GM21515 (cell line): ENCODE results near the gene S100A16.

Experiments
- ATAC-seq: cut with Tn5 transposase; IDR thresholded peaks from one replicate; pipeline ENCODE4 v1.9.1; 2021; ENCODE audit not compliant: unreplicated experiment

The S100A16 gene

DNA sequence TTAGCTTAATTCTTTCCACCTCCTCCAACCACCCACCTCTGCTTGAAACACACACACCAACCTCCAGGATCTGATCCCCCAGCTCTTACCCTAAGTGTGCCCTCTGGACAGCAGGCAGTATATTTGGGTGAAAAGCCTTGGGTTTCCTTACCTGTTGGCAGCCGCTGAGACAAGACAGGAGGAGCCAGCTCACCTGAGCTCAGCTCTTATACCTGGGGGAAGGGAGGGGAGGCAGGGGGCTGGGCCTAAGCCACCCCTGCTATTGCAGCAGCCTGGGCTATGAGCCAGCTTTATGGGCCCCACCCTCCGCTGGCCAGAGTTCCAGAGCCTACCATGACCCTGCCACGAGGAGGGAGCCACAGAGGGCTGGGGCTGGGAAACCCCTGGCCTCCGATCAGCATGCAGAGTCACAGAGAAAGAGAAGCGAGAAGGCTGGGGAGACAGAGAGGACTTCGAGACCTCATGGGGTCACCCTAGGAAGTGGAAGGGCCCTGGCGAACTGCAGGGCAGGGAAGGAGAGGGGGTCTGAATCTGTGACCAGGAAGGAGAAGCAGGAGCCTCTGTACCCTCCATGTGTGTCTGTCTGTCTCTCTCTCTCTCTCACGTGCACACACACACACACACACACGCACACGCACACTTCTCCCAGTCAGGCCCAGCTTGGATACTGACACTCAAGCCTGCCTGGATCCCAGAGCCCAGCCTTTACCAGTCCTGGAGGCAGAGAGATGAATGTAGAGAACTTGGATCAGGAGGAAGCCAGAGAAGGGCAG is 3.4 kb upstream of the S100A16 start, which contains the start of gene S100A14:
Gene S100A14, minus strand, starts transcription at position 182 of the 773 bp plus-strand sequence. CDS start 467 bp downstream, outside the sequence.
- no peak for ATAC-seq

DNA sequence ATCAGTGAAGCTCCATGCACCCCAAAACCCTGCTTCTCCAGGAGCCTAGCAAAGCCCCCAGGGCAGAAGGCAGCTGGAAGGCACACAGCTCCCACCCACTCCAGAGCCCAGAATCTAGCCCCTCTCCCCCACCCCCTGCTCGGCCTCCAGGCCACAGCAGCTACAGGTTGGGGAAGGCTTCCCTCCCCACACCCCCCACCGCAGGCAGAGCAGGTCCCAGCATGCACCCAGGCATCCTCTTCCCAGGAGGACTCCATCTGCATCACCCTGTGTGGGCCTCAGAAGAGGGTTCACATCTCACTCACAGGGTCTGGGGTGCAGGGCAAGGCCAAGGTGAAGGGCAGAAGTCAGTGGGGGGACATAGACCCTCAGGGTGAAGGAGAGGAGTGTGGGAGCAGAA is 2.5 kb upstream of the S100A16 start:
- no peak for ATAC-seq

- ATAC-seq = no peak
Measured at GRCh38 chr1:153614906-153615305, 2.0 kb upstream of the S100A16 start.

GRCh38 chr1:153614189-153614900 is 1.4 kb upstream of the S100A16 start:
- no peak for ATAC-seq

DNA sequence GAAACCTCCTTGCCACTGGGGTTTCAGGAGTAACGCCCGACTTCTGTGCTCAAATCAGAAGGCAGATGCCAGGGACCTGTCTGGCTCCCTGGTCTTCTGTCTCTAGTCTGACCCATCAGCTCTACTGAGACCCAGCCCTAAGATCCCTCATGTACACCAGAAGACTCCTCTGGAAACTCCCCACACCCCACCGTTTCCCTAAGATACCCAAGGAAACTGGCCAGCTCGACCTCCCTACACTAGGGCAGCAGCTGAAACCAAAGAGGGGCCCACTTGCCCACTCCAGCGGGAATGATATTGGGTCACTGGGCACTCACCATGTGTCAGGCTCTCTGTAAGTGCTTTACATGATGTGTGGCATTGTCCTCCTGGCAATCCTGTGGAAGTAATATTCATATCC is 469 bp upstream of the S100A16 start:
- ATAC-seq = no peak

DNA sequence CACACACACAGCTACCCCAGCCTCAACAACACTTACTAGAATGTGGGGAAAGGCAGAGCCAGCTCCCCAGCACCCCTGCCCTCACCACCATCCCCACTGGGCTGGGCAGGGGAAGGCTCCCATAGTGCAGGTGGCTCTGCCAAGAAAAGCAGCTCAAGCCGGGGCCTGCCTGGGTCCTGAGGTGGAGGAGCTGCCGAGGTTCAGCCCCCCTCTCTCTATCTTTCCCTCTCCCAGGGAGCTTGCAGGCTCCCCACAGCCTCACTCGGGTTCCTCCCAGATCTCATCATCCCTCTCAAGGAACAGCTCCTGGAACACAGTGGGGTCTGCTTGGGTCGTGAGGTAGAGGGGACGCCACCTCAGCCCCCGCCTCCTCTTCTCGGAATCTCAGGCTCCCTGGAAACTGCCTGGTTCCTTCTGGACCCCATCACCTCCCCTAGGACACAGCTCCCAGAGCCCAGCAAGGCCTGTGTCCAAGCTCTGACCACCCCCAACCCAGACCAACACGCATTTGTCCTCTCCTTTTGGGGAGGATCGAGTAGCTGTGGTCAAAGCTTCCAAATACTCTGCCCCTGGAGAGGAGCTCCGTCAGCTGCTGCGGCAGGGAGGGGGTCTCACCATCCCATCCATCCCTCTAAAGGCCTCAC is 704 bp downstream of the S100A16 start:
- ATAC-seq = no peak

- ATAC-seq = no peak
Measured at GRCh38 chr1:153611356-153611755, 1.6 kb downstream of the S100A16 start.

DNA sequence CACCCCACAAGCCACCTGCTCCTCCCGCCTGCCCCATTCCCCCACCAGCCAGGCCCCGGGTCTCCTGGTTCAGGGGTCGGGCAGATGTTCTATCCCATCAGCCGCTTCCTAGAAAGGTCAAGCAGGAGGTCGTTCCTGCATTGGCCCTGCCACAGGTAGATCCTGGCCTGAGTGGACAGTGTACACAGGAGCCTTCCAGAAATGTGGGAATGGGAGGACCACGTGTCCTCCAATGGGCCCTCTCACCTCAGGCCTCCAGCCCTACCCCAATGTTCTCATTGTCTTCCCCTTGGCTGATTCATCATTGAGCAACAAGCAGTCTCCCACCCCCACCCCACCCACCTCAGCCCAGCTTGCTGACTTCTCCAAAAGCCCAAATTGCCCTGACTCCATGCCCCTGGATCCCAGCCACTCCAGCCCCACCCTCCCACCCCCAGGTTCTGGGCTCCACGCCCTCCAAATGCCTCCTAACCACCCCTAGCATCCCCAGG is 2.1 kb downstream of the S100A16 start:
- ATAC-seq = no peak

- ATAC-seq = no peak
Measured at GRCh38 chr1:153610334-153610733, 2.6 kb downstream of the S100A16 start.

GRCh38 chr1:153609585-153609907 is 3.4 kb downstream of the S100A16 start:
- no peak for ATAC-seq

DNA sequence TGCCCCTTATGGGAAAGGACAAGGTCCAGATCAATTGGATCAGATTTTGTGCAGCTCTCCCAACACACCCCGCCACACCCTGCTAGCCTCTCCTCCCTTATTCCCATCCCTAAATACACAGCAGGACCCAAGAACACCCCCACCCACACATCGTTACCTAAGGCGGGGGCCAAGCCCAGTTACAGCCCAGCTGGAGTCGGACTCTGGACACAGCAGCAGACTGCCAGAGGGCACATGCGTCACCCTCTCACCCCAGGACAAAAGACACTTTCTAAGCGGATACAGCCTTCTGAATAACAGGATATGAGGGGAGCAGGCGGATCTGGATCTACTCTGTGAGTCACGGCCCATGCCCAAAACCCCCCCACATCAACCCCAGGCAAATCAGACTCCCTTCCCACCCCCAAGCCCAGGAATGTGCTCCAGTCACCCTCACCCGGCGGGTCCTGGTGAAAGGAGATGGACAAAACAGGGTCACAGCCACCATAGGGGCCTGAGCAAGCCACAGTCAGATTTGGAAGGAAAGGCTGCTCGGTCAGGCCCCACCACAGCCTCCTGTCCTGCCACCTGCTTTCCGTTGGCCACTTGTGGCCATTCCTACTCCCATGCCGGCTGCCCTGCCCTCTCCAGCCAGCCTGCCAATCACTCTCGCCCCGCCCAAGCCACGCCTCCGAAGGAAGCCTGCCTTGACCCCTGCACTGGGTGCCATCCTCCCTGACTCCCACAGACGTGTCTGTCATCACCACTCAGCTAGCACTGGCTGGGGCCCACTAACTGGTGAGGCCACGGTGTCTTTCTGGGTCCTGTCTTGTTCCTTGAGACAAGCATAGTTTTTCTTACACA is 4.0 kb downstream of the S100A16 start:
- ATAC-seq = no peak

DNA sequence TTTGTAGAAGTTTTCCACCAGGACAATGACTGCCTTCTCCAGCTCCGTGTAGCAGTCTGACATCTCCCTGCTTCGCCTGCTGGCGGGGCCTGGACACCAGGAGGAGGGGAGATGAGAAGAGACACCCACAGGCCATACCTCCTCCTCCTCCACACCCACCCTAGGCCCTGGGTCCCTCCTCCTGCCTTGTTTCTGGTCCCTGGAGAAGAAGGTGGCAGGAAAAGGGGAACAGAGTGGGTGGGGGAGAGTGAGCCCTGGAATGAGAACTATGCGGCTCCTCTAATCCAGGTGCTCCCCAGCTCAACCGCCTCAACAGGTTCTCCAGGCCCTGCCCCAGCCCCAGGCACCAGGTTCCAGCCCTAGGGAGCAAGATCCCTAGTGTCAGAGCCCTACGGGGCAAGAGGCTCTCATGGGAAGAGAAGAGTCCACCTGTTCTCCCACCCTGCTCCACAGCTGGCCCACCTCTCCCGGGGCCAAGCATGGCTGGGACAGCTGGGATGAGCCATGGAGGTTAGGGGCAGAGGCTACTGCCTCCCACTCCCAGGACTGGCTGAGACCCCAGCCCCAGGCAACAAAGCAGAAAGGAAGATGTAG is 4.8 kb downstream of the S100A16 start:
- no peak for ATAC-seq

GRCh38 chr1:153607381-153607780 is 5.6 kb downstream of the S100A16 start:
- ATAC-seq = no peak

DNA sequence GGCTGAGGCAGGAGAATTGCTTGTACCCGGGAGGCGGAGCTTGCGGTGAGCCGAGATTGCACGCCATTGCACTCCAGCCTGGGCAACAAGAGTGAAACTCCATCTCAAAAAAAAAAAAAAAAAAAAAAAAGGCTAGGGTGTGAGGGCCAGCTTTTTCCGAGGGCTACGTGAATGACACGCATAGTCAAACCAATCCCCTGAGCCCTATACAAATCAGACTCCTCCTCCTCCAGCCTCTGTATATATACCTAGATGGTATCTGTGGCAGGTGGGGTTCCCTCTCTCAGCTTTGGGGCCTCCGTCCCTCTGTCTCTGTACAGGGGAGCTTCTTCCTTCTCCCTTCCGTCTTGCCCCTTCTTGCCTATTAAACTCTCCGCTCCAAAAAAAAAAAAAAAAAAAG is 6.7 kb downstream of the S100A16 start:
- ATAC-seq = no peak

DNA sequence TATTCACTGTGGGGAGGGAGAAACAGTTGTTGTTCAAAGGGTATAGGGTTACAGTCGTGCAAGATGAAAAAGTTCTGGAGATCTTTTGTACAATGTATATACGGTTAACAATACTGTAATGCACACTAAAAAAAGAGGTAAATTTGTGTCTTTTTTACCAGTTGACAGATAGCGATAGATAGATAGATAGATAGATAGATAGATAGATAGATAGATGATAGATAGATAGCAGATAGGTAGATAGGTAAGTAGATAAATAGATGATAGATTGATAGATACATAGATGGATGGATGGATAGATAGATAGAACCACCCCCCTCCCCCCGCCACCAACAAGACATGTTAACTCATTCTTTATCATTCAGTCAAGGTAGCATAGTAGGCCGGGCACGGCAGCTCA is 10.2 kb downstream of the S100A16 start:
- ATAC-seq = no peak

DNA sequence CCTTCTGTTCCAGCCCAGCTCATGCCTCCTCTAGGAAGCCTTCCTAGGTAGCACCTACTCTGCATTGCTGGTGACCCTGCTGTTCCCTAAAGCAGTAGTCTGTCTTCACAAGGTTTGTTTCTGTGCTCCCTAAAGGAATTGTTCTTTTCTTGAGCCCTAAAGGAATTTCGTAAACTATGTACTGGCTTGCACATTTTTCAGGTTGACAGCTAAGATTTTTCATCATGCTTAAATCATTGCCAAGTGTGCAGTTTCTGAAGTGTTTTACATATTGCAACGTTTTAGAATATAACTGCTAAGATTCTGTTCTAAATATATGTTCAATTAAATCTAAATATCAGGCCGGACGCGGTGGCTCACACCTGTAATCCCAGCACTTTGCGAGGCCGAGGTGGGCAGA is 13.1 kb downstream of the S100A16 start:
- ATAC-seq = no peak

- peak; percentile 98 for ATAC-seq
Measured at GRCh38 chr1:153598309-153599172, 14.4 kb downstream of the S100A16 start.

GRCh38 chr1:153597206-153597605 is 15.7 kb downstream of the S100A16 start:
- no peak for ATAC-seq

- no peak for ATAC-seq
Measured at GRCh38 chr1:153592748-153593147, 20.2 kb downstream of the S100A16 start.

DNA sequence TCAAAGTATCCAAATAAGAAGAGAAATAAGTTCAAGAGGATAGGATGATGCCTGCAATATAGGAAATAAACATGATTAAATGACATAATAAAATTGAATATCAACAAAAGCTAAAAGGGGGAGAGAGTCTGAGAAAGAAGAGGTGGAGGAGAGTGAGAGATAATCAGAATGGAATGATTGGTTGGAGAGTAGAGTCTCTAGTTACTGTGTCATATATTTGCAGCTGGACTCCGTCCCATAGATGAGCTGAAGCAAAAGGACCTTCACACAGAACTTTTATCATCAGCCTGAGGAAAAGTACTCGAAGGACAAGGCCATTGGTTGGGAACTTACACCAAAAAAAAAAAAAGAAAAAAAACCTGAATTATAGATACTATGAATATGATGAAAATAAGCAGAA is 24.5 kb downstream of the S100A16 start:
- ATAC-seq = no peak
